Activated CD8-positive, alpha-beta memory T cell treated with anti-CD3 and anti-CD28 coated beads, Interleukin-2, amount 50 U/mL, for 1 hour (primary cell): Measurements from ENCODE around the gene AQP11.

Experiments used
- DNase-seq: peaks from one replicate; pipeline ENCODE4 v3.0.0-alpha.2; 2020; ENCODE audit errors: extremely low read depth

The AQP11 gene

DNA sequence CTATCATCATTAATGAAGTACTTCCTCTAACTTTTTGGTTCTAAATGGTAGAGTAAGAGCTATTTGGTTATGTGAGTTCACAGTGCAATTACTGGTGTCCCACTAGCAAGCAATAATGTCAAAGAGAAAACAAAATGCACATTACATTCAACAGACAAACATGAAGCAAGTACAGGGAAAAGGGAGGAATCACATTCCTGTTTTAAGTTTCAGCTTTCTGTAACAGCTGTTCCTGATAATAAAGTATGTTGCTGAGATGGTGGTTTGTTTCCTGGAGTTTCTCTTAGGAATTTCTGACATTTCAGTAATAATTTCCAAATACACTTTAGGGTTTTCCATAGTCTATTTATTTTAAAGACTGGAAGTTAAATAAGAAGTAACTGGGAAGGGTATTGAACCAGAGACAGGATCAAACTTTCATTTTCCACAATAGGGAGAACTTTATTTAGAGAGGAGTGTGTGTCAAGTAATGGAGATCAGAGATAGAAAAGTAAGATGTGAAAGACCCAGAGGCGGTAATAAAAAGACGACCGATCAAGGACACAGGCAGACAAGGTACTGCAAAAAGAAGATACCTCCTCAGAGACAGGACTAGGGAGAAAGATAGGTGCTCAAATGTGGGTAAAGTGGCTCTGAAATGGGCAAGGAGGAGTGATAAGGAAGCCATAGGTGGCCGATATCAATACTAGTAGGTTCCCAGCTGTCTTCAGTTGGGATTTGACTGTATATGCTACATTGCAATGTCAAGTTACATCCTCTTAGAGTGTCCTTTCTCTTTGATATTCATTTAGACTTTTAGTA, 68.7 kb downstream of the AQP11 start:
- no peak for DNase-seq
